ENCODE measurements around the gene GPR84.

DNA sequence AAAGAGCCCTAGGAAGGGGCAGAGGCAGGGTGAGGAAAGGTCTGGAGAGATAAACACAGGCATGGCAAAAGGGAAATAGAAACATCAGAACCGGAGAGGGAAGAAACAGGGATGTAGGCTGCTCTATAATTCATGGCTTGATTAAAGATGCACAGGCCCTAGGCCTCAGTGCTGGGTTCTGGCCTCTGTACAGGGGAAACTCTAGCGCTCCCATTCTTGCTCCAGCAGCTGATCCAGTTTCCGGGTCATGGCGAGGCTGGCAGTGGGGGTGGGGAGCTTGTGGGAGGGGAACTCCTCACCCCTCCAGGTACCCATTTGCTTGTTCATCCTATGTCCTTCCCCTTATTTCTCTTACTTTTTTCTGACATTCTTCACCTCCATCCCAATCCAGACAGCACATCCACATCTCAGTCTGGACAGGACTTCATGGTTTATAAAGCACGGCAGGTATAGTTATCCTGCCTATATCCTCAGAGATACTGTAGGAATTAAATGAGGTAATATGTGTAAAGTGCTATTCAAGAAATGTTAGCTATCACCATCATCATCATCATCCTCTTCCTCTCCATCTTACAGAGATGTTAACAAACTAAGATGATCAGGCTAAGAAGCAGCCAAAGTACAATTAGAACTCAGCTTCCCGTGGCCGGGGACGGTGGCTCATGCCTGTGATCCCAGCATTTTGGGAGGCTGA, 8.0 kb upstream of the GPR84 start:
- TF ChIP-seq CTCF (IDR thresholded peaks at IDR 0.05) (no peak), FOXM1 (IDR thresholded peaks at IDR 0.05; ENCODE audit: low read depth) (no peak), RXRA (IDR thresholded peaks at IDR 0.05; ENCODE audit: borderline replicate concordance, low read depth) (no peak), TCF12 (IDR thresholded peaks at IDR 0.05) (no peak), YY1 (IDR thresholded peaks at IDR 0.05; ENCODE audit: low read depth) (no peak), RAD21 (IDR thresholded peaks at IDR 0.05; ENCODE audit: low read length) (no peak), RFX5 (IDR thresholded peaks at IDR 0.05; ENCODE audit: low read length) (no peak)
